ENCODE measurements around the gene FOXF1. TPM values are rescaled to one million over a fixed set of nuclear protein-coding genes. Genes with fewer than 3 reads are reported as not detected.

FOXF1 gene
- total RNA-seq, 6 donors from 2014 or later: 6.3 to 73.6 (median 24.5) TPM

DNA sequence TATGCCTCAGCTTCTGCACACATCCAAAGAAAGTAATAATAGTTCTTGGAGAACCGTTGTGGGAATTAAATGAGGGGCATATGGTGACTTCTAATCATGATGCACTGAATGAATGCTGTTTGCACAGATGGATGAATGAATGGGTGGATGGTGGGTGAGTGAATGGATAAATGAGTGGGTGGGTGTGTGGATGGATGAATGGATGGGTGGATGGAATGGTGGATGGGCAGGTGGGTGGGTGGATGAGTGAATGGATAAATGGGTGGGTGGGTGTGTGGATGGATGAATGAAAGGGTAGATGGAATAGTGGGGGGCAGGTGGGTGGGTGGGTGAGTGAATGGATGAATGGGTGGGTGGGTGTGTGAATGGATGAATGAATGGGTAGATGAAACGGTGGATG is 44.9 kb upstream of the FOXF1 start:
- ATAC-seq (ENCODE audit: low FRiP score in 2 of 2) (no peak), DNase-seq (no peak)
- Histone ChIP-seq H3K27me3 (no peaks in the 10 kb centered on the region), H3K4me1 (no peaks in the 10 kb centered on the region), H3K9me3 (peaks cover 0 to 14% (median 13%) of the 10 kb centered on the region in 4 donors), H3K4me3 (no peak overlapping the region), H3K27ac (no peak overlapping the region), H3K36me3 (no peaks in the 10 kb centered on the region)
- WGBS, 2 donors: 84 to 85% methylated on average over 2 of the region's 2 CpGs
- TF ChIP-seq EP300 (IDR thresholded peaks at IDR 0.05) (no peak), POLR2AphosphoS5 (IDR thresholded peaks at IDR 0.05) (no peak), POLR2A (IDR thresholded peaks at IDR 0.05) (no peak)
- TF ChIP-seq, protein P1, sequence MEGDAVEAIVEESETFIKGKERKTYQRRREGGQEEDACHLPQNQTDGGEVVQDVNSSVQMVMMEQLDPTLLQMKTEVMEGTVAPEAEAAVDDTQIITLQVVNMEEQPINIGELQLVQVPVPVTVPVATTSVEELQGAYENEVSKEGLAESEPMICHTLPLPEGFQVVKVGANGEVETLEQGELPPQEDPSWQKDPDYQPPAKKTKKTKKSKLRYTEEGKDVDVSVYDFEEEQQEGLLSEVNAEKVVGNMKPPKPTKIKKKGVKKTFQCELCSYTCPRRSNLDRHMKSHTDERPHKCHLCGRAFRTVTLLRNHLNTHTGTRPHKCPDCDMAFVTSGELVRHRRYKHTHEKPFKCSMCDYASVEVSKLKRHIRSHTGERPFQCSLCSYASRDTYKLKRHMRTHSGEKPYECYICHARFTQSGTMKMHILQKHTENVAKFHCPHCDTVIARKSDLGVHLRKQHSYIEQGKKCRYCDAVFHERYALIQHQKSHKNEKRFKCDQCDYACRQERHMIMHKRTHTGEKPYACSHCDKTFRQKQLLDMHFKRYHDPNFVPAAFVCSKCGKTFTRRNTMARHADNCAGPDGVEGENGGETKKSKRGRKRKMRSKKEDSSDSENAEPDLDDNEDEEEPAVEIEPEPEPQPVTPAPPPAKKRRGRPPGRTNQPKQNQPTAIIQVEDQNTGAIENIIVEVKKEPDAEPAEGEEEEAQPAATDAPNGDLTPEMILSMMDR (IDR thresholded peaks at IDR 0.05): no peak

GRCh38 chr16:86466696-86467406 is 43.5 kb upstream of the FOXF1 start:
- no peak for ATAC-seq (ENCODE audit: low FRiP score in 2 of 2)
- 93 to 95% methylated on average over 20 to 29 of the region's 29 CpGs for WGBS, 2 donors

GRCh38 chr16:86467490-86467889 is 42.8 kb upstream of the FOXF1 start:
- H3K9me3 ChIP-seq: peaks cover 0 to 6% (median 0%) of the 10 kb centered on the region in 4 donors
- DNase-seq (no peak), ATAC-seq (ENCODE audit: low FRiP score in 2 of 2) (no peak)
- no peak overlapping the region for H3K4me3 ChIP-seq
- peaks cover 0 to 6% (median 3%) of the 10 kb centered on the region in 4 donors for H3K4me1 ChIP-seq
- TF ChIP-seq POLR2AphosphoS5 (IDR thresholded peaks at IDR 0.05) (no peak), POLR2A (IDR thresholded peaks at IDR 0.05) (no peak), EP300 (IDR thresholded peaks at IDR 0.05) (no peak)
- TF ChIP-seq, protein P1 (IDR thresholded peaks at IDR 0.05): no peak
- no peak overlapping the region for H3K27ac ChIP-seq
- WGBS, 2 donors: 83 to 90% methylated on average over 8 of the region's 8 CpGs
- H3K36me3 ChIP-seq: no peaks in the 10 kb centered on the region
- H3K27me3 ChIP-seq: no peaks in the 10 kb centered on the region

More at GRCh38 chr16:86466696-86467406, 43.5 kb upstream of the FOXF1 start:
- Histone ChIP-seq H3K9me3 (peaks cover 0 to under 1% (median 0%) of the 10 kb centered on the region in 4 donors), H3K36me3 (no peaks in the 10 kb centered on the region), H3K4me3 (no peak overlapping the region), H3K4me1 (peaks cover 0 to 6% (median 3%) of the 10 kb centered on the region in 4 donors), H3K27ac (no peak overlapping the region), H3K27me3 (no peaks in the 10 kb centered on the region)
- TF ChIP-seq POLR2A (IDR thresholded peaks at IDR 0.05) (no peak), POLR2AphosphoS5 (IDR thresholded peaks at IDR 0.05) (no peak), EP300 (IDR thresholded peaks at IDR 0.05) (no peak)
- TF ChIP-seq, protein P1 (IDR thresholded peaks at IDR 0.05): no peak
- DNase-seq: no peak

GRCh38 chr16:86470964-86471363 is 39.4 kb upstream of the FOXF1 start:
- Histone ChIP-seq H3K9me3 (peaks cover 0 to 6% (median 0%) of the 10 kb centered on the region in 4 donors), H3K27me3 (no peaks in the 10 kb centered on the region), H3K4me1 (peaks cover 0 to 6% (median 3%) of the 10 kb centered on the region in 4 donors), H3K4me3 (no peak overlapping the region), H3K27ac (peak overlapping the region in 3 of 4 donors; percentile 42 to 63 (median 59)), H3K36me3 (peaks cover 0 to under 1% (median 0%) of the 10 kb centered on the region in 4 donors)
- 58 to 61% methylated on average over 7 to 9 of the region's 9 CpGs for WGBS, 2 donors
- no peak for TF ChIP-seq POLR2A (IDR thresholded peaks at IDR 0.05)
- TF ChIP-seq, protein P1 (IDR thresholded peaks at IDR 0.05): no peak
- TF ChIP-seq EP300 (IDR thresholded peaks at IDR 0.05): peak; percentile 67 to 95 (median 86)
- peak; percentile 63 to 77 for TF ChIP-seq POLR2AphosphoS5 (IDR thresholded peaks at IDR 0.05)
- no peak for DNase-seq
- ATAC-seq (ENCODE audit: low FRiP score in 2 of 2): no peak

All from upper lobe of left lung (tissue), 6 donors.